BJ (cell line): Measurements from ENCODE around the gene AGFG2. TPM values are rescaled to one million over a fixed set of nuclear protein-coding genes. Genes with fewer than 3 reads are reported as not detected.

Source experiments
- CTCF ChIA-PET: fragments of 350-600 bp; formaldehyde crosslinking; extraction: SDS; loops from one replicate; lab custom pipeline; 2021; ENCODE audit warnings: antibody characterized with exemption, inconsistent platforms; lab: Yijun Ruan, JAX
- POLR2A ChIA-PET: fragments of 300-600 bp; sonication (Branson Sonifier 250); formaldehyde crosslinking; extraction: SDS; loops from one replicate; lab custom pipeline; 2021; ENCODE audit warnings: antibody characterized with exemption; lab: Charles Lee
- DNase-seq: peaks from one replicate; pipeline ENCODE4 v3.0.0-alpha.2; 2011; ENCODE audit warnings: low read depth
- H3K27me3 ChIP-seq: 2 replicates; pipeline ENCODE4 v1.6.0; 2011; ENCODE audit warnings: low read length; ENCODE audit not compliant: control insufficient read depth, insufficient read depth
- H3K36me3 ChIP-seq: 2 replicates; pipeline ENCODE4 v1.5.1; 2011; ENCODE audit warnings: low read length; ENCODE audit not compliant: control insufficient read depth, insufficient read depth
- H3K4me3 ChIP-seq: 2 replicates; pipeline ENCODE4 v1.5.1; 2011; ENCODE audit warnings: low read depth, mild to moderate bottlenecking, control low read depth, low read length
- polyA plus RNA-seq: library from polyadenylated mRNA; depleted of rRNA; stranded (reverse); fragments of >200 nt; gene quantifications from 2 replicates; pipeline ENCODE4 v1.2.3, GENCODE V29; 2011
- TF ChIP-seq, protein P1 (sequence below): IDR thresholded peaks from 2 replicates; pipeline ENCODE4 v1.5.1; 2011; ENCODE audit warnings: low read depth, mild to moderate bottlenecking, control low read depth, inconsistent platforms, low read length, moderate library complexity; ENCODE audit not compliant: insufficient read depth

AGFG2 gene
- polyA plus RNA-seq, 1 experiment = 10.9 TPM

- Histone ChIP-seq H3K27me3 (no peaks in the 10 kb centered on the region), H3K36me3 (no peaks in the 10 kb centered on the region), H3K4me3 (no peak overlapping the region)
- POLR2A ChIA-PET = no interaction called here
- CTCF ChIA-PET = interaction anchor here (1.0 to 15.0 kb wide), 6 partner anchors 8 to 135 kb away, joined by 5 to 162 read pairs (median 14); partner anchors contain the start of gene GIGYF1
- no peak for DNase-seq
- TF ChIP-seq, protein P1, sequence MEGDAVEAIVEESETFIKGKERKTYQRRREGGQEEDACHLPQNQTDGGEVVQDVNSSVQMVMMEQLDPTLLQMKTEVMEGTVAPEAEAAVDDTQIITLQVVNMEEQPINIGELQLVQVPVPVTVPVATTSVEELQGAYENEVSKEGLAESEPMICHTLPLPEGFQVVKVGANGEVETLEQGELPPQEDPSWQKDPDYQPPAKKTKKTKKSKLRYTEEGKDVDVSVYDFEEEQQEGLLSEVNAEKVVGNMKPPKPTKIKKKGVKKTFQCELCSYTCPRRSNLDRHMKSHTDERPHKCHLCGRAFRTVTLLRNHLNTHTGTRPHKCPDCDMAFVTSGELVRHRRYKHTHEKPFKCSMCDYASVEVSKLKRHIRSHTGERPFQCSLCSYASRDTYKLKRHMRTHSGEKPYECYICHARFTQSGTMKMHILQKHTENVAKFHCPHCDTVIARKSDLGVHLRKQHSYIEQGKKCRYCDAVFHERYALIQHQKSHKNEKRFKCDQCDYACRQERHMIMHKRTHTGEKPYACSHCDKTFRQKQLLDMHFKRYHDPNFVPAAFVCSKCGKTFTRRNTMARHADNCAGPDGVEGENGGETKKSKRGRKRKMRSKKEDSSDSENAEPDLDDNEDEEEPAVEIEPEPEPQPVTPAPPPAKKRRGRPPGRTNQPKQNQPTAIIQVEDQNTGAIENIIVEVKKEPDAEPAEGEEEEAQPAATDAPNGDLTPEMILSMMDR = no peak
These were observed 16.7 kb downstream of the AGFG2 start for GRCh38 chr7:100555701-100556100.

DNA sequence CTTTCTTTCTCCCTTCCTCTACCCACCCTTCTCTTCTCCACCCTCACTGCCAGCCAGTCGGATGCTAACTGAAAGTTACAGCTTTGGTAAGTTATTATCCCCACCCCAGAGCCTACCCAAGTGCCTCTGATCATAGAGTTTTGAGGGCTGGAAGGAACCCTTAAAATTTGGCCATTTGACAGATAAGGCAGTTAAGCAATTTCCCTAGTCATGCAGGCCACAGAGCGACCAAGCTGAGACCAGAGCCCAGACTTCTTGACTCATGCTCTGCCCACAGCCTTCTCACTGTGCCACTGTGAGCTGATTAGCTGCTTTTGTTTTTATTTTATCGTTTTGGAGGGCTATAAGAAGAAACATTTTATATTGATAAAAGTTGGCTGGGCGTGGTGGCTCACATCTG lies 17.5 kb downstream of the AGFG2 start:
- TF ChIP-seq, protein P1 = no peak
- Histone ChIP-seq H3K4me3 (no peak overlapping the region), H3K36me3 (no peaks in the 10 kb centered on the region), H3K27me3 (no peaks in the 10 kb centered on the region)
- POLR2A ChIA-PET = no interaction called here
- CTCF ChIA-PET = interaction anchor here (0.9 to 15.0 kb wide), 6 partner anchors 8 to 134 kb away, joined by 4 to 162 read pairs (median 14); partner anchors contain the start of gene GIGYF1
- no peak for DNase-seq

DNA sequence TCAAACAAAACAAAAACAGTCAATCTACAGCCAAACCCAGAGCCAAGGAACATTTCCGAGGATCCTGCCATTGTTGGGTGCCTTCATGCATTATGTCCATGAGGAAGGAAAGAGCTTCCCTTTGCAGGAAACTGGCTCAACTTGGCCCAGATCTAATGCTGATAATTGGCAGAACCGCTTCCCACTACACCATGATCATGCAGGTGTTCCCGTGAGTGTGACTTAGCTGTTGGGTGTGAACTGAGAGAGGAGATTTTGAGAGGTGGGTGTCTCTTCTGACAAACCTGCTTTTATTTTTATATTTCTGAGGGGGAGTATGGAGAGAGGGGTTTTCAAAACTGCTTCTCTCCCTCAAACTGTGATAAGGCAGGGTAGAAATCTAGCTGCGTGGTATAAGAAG lies 20.1 kb downstream of the AGFG2 start:
- H3K36me3 ChIP-seq = no peaks in the 10 kb centered on the region
- TF ChIP-seq, protein P1 = no peak
- ChIA-PET CTCF (interaction anchor here (0.6 to 15.0 kb wide), 29 partner anchors 10 to 293 kb away, joined by 3 to 162 read pairs (median 8); partner anchors contain the start of genes FBXO24, GIGYF1, LRCH4 and NYAP1), POLR2A (interaction anchor here (0.7 kb wide), 1 partner anchor 88 kb away, joined by 16 read pairs; no protein-coding TSS in a partner anchor)
- no peak overlapping the region for H3K4me3 ChIP-seq
- no peak for DNase-seq
- no peaks in the 10 kb centered on the region for H3K27me3 ChIP-seq

- H3K27me3 ChIP-seq = no peaks in the 10 kb centered on the region
- DNase-seq = no peak
- CTCF ChIA-PET = interaction anchor here (1.0 to 15.0 kb wide), 7 partner anchors 13 to 164 kb away, joined by 3 to 162 read pairs (median 6); partner anchors contain the start of gene GIGYF1
- POLR2A ChIA-PET = no interaction called here
- H3K4me3 ChIP-seq = no peak overlapping the region
- no peaks in the 10 kb centered on the region for H3K36me3 ChIP-seq
- TF ChIP-seq, protein P1 = no peak
These were observed 22.6 kb downstream of the AGFG2 start for GRCh38 chr7:100561491-100562194.
